ENCODE data around the gene C10orf90.

The C10orf90 gene

DNA sequence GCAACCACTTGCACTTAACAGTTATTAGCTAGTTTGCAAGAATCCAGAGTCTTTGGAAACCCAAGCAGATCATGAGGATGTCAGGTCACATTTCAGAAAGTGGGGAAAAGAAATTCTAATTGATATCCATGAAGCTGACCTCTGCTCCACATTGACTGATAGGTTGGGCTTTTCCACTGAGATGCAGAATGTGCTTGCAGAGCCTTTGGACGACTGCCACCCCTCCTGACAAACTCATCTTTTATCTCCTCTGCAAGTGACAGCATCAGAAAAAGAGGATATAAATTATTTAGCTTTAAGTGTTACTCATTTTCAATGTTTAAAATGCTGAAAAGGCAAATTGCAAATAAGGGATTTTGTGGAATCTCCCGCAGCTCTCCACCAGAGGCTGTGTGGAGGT lies 75.3 kb downstream of the C10orf90 start:
- Histone ChIP-seq H3K36me3 (ENCODE audit: control insufficient read depth, insufficient read depth, low read length) (no peaks in the 10 kb centered on the region), H3K9ac (ENCODE audit: low read length) (no peak overlapping the region), H3K27me3 (ENCODE audit: control insufficient read depth, insufficient read depth, low read length) (no peaks in the 10 kb centered on the region), H3K9me3 (ENCODE audit: control insufficient read depth, low read length) (no peaks in the 10 kb centered on the region), H3K4me3 (ENCODE audit: low read length) (no peak overlapping the region), H3K4me1 (ENCODE audit: control insufficient read depth, insufficient read depth, low read length) (no peaks in the 10 kb centered on the region)

DNA sequence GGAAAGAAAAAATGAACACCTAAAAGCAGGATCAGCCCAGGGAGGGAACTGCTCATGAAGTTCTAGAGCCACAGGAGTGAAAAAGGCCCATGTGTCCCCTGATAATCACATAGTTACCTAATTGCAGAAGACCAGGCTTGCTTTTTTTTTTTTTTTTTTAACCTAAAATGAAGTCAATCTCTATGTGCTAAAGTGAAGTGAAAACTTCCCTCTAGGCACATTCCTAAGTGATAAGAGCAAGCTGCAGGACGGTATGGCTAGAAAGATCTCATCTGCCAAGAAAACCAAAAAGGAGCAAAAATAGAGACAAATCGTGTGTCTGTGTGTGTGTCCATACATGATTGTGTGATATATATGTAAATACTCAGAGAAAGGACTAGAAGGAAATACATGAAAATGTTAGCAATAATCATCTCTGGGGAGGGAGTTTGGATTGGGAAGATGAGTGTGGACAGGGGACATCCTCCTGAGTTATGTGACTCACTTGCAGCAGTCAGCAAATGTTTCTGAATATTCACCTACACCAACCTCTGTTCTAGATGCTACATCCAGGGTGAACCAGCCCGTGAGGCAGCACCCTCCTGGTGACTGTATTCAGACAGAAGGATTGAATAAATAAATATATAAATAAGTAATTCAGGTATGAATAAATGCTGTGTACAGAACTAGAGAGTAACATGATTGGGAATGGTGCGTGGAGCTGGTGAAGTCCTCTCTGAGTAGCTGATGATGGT lies 76.4 kb downstream of the C10orf90 start:
- no peaks in the 10 kb centered on the region for H3K9me3 ChIP-seq (ENCODE audit: control insufficient read depth, low read length)

DNA sequence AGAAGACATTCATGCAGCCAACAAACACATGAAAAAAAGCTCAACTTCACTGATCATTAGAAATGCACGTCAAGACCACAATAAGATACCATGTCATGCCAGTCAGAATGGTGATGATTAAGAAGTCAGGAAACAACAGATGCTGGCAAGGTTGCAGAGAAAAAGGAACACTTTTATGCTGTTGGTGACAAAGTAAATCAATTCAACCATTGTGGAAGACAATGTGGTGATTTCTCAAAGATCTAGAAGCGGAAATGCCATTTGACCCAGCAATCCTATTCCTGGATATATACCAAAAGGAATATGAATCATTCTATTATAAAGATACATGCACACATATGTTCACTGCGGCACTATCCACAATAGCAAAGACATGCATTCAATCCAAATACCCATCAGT lies 77.6 kb downstream of the C10orf90 start:
- H3K4me3 ChIP-seq (ENCODE audit: low read length): no peak overlapping the region
- no peaks in the 10 kb centered on the region for H3K27me3 ChIP-seq (ENCODE audit: control insufficient read depth, insufficient read depth, low read length)
- no peak overlapping the region for H3K9ac ChIP-seq (ENCODE audit: low read length)
- H3K36me3 ChIP-seq (ENCODE audit: control insufficient read depth, insufficient read depth, low read length): no peaks in the 10 kb centered on the region
- no peaks in the 10 kb centered on the region for H3K9me3 ChIP-seq (ENCODE audit: control insufficient read depth, low read length)
- H3K4me1 ChIP-seq (ENCODE audit: control insufficient read depth, insufficient read depth, low read length): no peaks in the 10 kb centered on the region

More for the DNA sequence above, 76.4 kb downstream of the C10orf90 start:
- no peak overlapping the region for H3K4me3 ChIP-seq (ENCODE audit: low read length)
- H3K4me1 ChIP-seq (ENCODE audit: control insufficient read depth, insufficient read depth, low read length): no peaks in the 10 kb centered on the region
- no peaks in the 10 kb centered on the region for H3K27me3 ChIP-seq (ENCODE audit: control insufficient read depth, insufficient read depth, low read length)
- no peaks in the 10 kb centered on the region for H3K36me3 ChIP-seq (ENCODE audit: control insufficient read depth, insufficient read depth, low read length)
- no peak overlapping the region for H3K9ac ChIP-seq (ENCODE audit: low read length)

DNA sequence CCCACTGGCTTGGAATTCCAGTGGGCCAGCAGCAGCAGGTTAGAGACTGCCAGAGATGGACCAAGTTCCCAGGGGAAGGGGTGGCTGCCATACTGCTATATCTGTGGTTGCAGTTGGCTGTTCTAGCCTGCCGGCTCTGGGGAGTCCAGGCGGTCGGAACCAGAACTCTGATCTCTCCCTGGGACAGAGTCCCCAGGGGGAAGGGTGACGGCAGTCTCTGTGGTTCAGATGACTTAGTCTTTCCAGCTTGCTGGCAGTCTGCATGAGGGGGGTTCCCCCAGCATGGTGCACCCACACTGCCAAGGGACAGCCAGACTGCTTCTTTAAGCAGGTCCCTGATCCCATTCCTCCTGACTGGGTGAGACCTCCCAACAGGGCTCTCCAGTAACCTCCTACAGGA lies 82.5 kb downstream of the C10orf90 start:
- Histone ChIP-seq H3K4me3 (ENCODE audit: low read length) (no peak overlapping the region), H3K9me3 (ENCODE audit: control insufficient read depth, low read length) (no peaks in the 10 kb centered on the region), H3K36me3 (ENCODE audit: control insufficient read depth, insufficient read depth, low read length) (no peaks in the 10 kb centered on the region), H3K27me3 (ENCODE audit: control insufficient read depth, insufficient read depth, low read length) (no peaks in the 10 kb centered on the region), H3K9ac (ENCODE audit: low read length) (no peak overlapping the region), H3K4me1 (ENCODE audit: control insufficient read depth, insufficient read depth, low read length) (no peaks in the 10 kb centered on the region)

DNA sequence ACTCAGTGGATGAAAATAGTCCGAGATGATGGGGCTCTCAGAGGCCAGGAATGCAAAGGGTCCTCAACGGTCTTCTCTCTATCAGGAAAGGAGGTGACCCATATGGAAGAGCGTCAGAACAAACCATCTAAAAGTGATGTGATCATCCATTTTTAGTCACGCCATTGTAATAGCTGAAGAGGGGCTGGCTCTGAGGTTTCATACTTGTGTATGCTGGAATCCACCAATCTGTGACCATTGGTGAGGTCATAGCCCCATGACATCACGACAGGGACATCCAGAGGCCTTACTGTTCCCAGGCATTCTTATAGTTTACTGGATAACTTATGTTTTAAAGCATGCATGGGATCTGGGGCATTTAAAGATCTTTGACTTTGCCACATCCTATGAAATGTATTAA lies 83.6 kb downstream of the C10orf90 start:
- H3K4me3 ChIP-seq (ENCODE audit: low read length): no peak overlapping the region

DNA sequence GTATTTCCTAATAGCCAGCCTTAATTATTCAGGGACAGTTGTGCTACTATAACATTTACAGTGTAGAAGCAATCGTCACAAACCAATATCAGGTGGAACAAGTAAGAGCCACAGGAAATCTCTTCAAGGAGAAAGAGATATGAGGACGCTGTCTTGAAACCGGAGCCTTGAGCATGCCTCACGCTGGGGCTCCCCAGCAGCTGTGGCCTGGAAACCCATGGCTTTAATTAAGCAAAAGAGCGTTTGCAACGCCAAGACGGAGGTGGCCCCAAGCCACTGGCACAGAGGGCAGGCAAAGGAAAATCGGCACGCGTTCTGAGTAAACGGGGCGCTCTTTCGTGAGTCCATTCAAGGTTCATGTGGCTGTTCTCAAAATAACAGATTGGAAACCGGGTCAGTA lies 84.4 kb downstream of the C10orf90 start:
- Histone ChIP-seq H3K9ac (ENCODE audit: low read length) (no peak overlapping the region), H3K9me3 (ENCODE audit: control insufficient read depth, low read length) (no peaks in the 10 kb centered on the region), H3K4me3 (ENCODE audit: low read length) (no peak overlapping the region), H3K27me3 (ENCODE audit: control insufficient read depth, insufficient read depth, low read length) (no peaks in the 10 kb centered on the region), H3K4me1 (ENCODE audit: control insufficient read depth, insufficient read depth, low read length) (no peaks in the 10 kb centered on the region), H3K36me3 (ENCODE audit: control insufficient read depth, insufficient read depth, low read length) (no peaks in the 10 kb centered on the region)

More for the DNA sequence above, 83.6 kb downstream of the C10orf90 start:
- Histone ChIP-seq H3K9ac (ENCODE audit: low read length) (no peak overlapping the region), H3K27me3 (ENCODE audit: control insufficient read depth, insufficient read depth, low read length) (no peaks in the 10 kb centered on the region), H3K36me3 (ENCODE audit: control insufficient read depth, insufficient read depth, low read length) (no peaks in the 10 kb centered on the region), H3K9me3 (ENCODE audit: control insufficient read depth, low read length) (no peaks in the 10 kb centered on the region), H3K4me1 (ENCODE audit: control insufficient read depth, insufficient read depth, low read length) (no peaks in the 10 kb centered on the region)

DNA sequence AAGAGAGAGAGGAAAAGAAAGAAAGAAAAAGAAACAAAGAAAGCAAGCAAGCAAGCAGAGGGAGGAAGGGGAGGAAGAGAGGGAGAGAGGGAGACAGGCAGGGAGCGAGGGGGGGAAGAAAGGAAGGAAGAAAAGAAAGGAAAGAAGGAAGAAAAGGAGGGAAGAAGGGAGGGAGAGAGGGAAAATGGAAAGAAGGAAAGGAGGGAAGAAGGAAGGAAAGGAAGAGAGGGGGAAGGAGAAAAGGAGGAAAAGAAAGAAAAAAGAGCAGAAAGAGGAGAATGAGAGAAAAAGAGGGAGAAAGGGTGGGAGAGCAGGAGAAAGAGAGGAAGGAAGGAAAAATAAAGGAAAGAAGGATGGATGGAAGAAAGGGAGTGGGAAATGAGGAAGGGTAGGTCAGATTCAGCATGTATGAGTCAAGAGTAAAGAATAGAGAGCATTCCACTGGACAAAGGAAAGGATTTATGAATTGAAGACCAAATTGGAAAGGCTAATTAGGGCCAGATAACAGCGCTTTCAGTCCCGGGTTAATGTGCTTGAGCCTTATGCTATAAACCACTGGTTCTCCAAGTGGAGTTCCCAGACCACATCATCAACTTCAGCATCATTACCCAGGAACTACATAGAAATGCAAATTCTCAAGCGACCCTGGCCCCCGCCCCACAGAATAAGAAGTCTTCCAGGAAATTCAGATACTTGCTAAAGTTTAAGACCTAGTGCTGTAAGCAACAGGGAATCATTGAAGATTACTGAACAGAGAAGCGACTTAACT lies 85.1 kb downstream of the C10orf90 start:
- Histone ChIP-seq H3K36me3 (ENCODE audit: control insufficient read depth, insufficient read depth, low read length) (no peaks in the 10 kb centered on the region), H3K4me3 (ENCODE audit: low read length) (no peak overlapping the region), H3K4me1 (ENCODE audit: control insufficient read depth, insufficient read depth, low read length) (no peaks in the 10 kb centered on the region), H3K9me3 (ENCODE audit: control insufficient read depth, low read length) (no peaks in the 10 kb centered on the region), H3K27me3 (ENCODE audit: control insufficient read depth, insufficient read depth, low read length) (no peaks in the 10 kb centered on the region), H3K9ac (ENCODE audit: low read length) (no peak overlapping the region)

DNA sequence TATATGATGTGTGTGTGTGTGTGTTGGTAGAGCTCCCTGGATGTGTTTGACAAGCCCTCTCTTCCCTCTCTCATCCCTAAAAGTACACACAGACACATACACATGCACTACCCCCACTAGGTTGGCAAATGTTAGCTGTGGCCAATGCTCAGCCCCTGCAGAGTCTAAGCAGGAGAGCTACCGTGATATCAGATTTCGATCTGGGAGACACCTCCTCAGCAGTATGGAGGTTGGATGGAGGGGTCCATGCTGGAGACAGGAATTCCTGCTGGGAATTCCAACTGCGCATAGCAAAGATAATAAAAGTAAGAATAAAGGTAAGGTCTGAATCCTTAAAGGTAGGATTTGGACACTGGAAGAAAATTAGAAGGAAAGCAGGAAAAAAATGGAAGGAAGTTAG lies 85.7 kb downstream of the C10orf90 start:
- H3K36me3 ChIP-seq (ENCODE audit: control insufficient read depth, insufficient read depth, low read length): no peaks in the 10 kb centered on the region
- H3K9ac ChIP-seq (ENCODE audit: low read length): no peak overlapping the region
- no peaks in the 10 kb centered on the region for H3K9me3 ChIP-seq (ENCODE audit: control insufficient read depth, low read length)
- H3K4me3 ChIP-seq (ENCODE audit: low read length): no peak overlapping the region
- no peaks in the 10 kb centered on the region for H3K27me3 ChIP-seq (ENCODE audit: control insufficient read depth, insufficient read depth, low read length)
- H3K4me1 ChIP-seq (ENCODE audit: control insufficient read depth, insufficient read depth, low read length): no peaks in the 10 kb centered on the region

DNA sequence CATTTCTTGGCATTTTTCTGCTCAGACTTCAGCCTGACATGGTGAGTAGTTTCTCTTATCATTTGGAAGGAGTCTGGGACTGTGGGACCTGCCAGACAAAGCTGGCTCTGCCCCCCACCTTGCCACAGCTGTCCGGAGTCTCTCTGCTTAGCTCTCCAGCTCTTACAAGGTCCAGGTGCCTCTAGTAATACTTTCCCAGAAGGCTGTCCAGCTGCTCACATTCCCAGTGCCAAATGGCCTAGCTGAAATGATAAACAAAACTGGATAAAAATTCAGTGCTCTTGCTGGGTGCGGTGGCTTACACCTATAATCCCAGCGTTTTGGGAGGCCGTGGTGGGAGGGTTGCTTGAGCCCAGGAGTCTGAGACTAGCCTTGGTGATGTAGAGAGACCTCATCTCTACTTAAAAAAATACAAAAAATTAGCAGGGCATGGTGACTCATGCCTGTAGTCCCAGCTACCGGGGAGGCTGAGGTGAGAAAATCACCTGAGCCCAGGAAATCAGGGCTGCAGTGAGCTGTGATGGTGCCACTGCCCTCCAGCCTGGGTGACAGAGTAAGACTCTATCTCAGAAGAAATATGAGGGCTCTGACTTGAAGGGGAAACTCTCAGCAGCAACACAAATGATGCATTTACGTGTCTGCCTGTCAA lies 86.8 kb downstream of the C10orf90 start:
- Histone ChIP-seq H3K4me1 (ENCODE audit: control insufficient read depth, insufficient read depth, low read length) (no peaks in the 10 kb centered on the region), H3K4me3 (ENCODE audit: low read length) (no peak overlapping the region), H3K9me3 (ENCODE audit: control insufficient read depth, low read length) (no peaks in the 10 kb centered on the region), H3K9ac (ENCODE audit: low read length) (no peak overlapping the region), H3K36me3 (ENCODE audit: control insufficient read depth, insufficient read depth, low read length) (no peaks in the 10 kb centered on the region), H3K27me3 (ENCODE audit: control insufficient read depth, insufficient read depth, low read length) (no peaks in the 10 kb centered on the region)

DNA sequence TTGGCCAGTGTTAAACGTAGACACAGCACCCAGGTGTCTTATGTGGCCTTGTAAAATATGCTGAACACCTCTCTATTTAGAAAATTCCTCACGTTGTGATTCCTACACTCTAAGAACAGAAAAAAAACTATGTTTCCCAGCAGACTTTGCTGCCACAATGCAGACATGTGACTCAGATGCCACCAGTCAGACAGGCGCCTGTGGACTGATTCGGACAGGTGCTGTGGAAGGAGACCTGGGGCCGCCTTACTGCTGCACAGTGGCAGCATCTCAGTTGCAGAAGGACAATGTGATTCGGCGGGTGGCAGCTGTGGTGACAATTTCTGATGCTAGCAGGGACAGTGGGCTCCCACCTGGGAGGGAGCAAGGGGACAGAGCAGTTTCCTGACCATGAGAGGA lies 88.8 kb downstream of the C10orf90 start:
- H3K9me3 ChIP-seq (ENCODE audit: control insufficient read depth, low read length): no peaks in the 10 kb centered on the region
- no peak overlapping the region for H3K4me3 ChIP-seq (ENCODE audit: low read length)
- H3K36me3 ChIP-seq (ENCODE audit: control insufficient read depth, insufficient read depth, low read length): no peaks in the 10 kb centered on the region
- no peaks in the 10 kb centered on the region for H3K4me1 ChIP-seq (ENCODE audit: control insufficient read depth, insufficient read depth, low read length)
- no peaks in the 10 kb centered on the region for H3K27me3 ChIP-seq (ENCODE audit: control insufficient read depth, insufficient read depth, low read length)
- no peak overlapping the region for H3K9ac ChIP-seq (ENCODE audit: low read length)

DNA sequence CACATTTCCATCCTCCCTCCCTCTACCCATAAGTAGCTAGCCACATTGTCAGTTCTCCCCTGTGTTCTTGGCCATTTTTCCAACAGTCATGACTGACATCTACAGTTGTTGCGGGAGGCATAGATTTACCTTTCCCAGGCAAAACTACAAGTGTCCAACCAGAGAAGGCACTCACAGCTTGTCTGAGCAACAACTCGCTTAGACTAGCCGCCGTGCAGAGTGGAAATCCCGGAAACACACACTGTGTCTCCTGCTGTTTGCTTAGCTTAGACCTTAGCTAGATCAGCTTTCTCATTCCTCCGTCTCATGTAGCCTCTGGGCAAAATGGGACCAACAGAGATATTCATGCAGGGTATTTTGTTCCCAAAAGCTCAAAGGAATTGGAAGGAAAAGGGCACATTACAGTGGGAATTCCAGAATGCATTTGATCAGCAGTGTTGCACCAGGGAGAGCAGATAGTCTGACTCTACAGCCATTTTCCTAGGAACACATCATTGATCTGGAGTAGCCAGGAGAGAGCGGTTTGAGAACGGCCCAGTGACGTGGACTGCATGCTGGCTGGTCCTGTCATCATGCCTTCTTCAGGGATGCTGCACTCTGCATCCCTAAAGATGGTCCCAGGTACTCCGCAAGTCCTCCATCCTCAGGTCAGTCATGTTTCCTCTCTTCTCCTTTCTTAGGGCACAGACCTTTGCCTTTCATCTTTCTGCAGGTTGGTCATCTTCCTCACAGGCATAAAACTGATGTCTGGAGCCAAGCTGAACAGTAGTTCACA lies 89.4 kb downstream of the C10orf90 start:
- no peaks in the 10 kb centered on the region for H3K9me3 ChIP-seq (ENCODE audit: control insufficient read depth, low read length)
- H3K4me1 ChIP-seq (ENCODE audit: control insufficient read depth, insufficient read depth, low read length): no peaks in the 10 kb centered on the region
- H3K4me3 ChIP-seq (ENCODE audit: low read length): no peak overlapping the region
- no peaks in the 10 kb centered on the region for H3K27me3 ChIP-seq (ENCODE audit: control insufficient read depth, insufficient read depth, low read length)
- H3K9ac ChIP-seq (ENCODE audit: low read length): no peak overlapping the region
- H3K36me3 ChIP-seq (ENCODE audit: control insufficient read depth, insufficient read depth, low read length): no peaks in the 10 kb centered on the region

Data from mucosa of stomach (tissue), 1 donor.